GM21360 (cell line): ENCODE measurements around the gene BABAM2.
"Not testable (repeated sequence)": the region's sequence is repeated elsewhere in the genome, so short reads cannot be mapped to it uniquely, and the experiment has no call there.

Experiments
- ATAC-seq: cut with Tn5 transposase; IDR thresholded peaks from one replicate; pipeline ENCODE4 v1.9.1; 2021; ENCODE audit warnings: mild to moderate bottlenecking, moderate library complexity; ENCODE audit not compliant: unreplicated experiment

BABAM2 gene

GRCh38 chr2:27940982-27941381 lies 50.5 kb downstream of the BABAM2 start:
- ATAC-seq: no peak

- ATAC-seq: no peak
These were observed 52.4 kb downstream of the BABAM2 start for GRCh38 chr2:27942612-27943547.

GRCh38 chr2:27946530-27947060 lies 56.1 kb downstream of the BABAM2 start:
- ATAC-seq: no peak

- no peak for ATAC-seq
These were observed 61.5 kb downstream of the BABAM2 start for GRCh38 chr2:27952070-27952469.

- no peak for ATAC-seq
These were observed 62.5 kb downstream of the BABAM2 start for GRCh38 chr2:27953077-27953476.

- no peak for ATAC-seq
These were observed 63.7 kb downstream of the BABAM2 start for GRCh38 chr2:27954221-27954673.

GRCh38 chr2:27954771-27955383 lies 64.3 kb downstream of the BABAM2 start:
- no peak for ATAC-seq

- ATAC-seq: no peak
These were observed 65.0 kb downstream of the BABAM2 start for GRCh38 chr2:27955384-27956161.

GRCh38 chr2:27956888-27957287 lies 66.4 kb downstream of the BABAM2 start:
- no peak for ATAC-seq

GRCh38 chr2:27958711-27959378 lies 68.3 kb downstream of the BABAM2 start:
- no peak for ATAC-seq

GRCh38 chr2:27959496-27959895 lies 69.0 kb downstream of the BABAM2 start:
- no peak for ATAC-seq

- no peak for ATAC-seq
These were observed 69.8 kb downstream of the BABAM2 start for GRCh38 chr2:27960237-27960912.

GRCh38 chr2:27962006-27962405 lies 71.5 kb downstream of the BABAM2 start:
- ATAC-seq: no peak

- no peak for ATAC-seq
These were observed 72.9 kb downstream of the BABAM2 start for GRCh38 chr2:27963472-27963871.

GRCh38 chr2:27964067-27964466 lies 73.5 kb downstream of the BABAM2 start:
- ATAC-seq: no peak

GRCh38 chr2:27965841-27966240 lies 75.3 kb downstream of the BABAM2 start:
- no peak for ATAC-seq

GRCh38 chr2:27966466-27966865 lies 75.9 kb downstream of the BABAM2 start:
- ATAC-seq: no peak

GRCh38 chr2:27967076-27967475 lies 76.5 kb downstream of the BABAM2 start:
- no peak for ATAC-seq

GRCh38 chr2:27968045-27968444 lies 77.5 kb downstream of the BABAM2 start:
- ATAC-seq: not testable (repeated sequence)

GRCh38 chr2:27968957-27969356 lies 78.4 kb downstream of the BABAM2 start:
- not testable (repeated sequence) for ATAC-seq
